Fibroblast of upper back skin (primary cell): Measurements from ENCODE around the gene GOLGA6L4.
"Not testable (repeated sequence)": the region's sequence is repeated elsewhere in the genome, so short reads cannot be mapped to it uniquely, and the experiment has no call there.

Experiments
- DNase-seq: peaks from one replicate; pipeline ENCODE4 v3.0.0-alpha.2; 2013

Gene GOLGA6L4, protein sequence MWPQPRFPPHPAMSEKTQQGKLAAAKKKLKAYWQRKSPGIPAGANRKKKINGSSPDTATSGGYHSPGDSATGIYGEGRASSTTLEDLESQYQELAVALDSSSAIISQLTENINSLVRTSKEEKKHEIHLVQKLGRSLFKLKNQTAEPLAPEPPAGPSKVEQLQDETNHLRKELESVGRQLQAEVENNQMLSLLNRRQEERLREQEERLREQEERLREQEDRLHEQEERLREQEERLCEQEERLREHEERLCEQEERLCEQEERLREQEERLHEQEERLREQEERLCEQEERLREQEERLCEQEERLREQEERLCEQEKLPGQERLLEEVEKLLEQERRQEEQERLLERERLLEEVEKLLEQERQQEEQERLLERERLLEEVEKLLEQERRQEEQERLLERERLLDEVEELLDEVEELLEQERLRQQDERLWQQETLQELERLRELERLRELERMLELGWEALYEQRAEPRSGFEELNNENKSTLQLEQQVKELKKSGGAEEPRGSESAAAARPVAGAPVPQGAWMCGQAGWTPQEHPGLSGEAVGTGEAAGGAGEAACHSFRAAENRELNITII

DNA sequence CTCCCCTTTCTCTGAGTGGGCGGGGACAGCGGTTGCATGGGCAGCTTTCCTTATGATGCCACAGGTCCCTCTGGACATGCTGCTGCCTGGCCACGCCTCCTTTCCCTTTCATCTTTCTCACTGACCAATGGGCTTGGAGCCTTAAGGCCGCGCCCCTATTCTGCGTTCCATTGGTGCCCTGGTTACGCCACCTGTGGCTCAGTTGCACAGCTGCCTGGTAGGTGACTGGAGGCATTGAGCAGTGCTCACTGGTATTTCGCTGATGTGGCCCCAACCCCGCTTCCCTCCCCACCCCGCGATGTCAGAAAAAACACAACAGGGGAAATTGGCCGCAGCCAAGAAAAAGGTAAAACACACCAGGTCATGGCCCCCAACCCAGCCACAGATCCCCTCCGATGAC is at the start of gene GOLGA6L4:
GOLGA6L4 (plus strand) TSS at position 201 of the 400 bp plus-strand sequence; CDS start at position 263, 62 bp downstream.
- not testable (repeated sequence) for DNase-seq

DNA sequence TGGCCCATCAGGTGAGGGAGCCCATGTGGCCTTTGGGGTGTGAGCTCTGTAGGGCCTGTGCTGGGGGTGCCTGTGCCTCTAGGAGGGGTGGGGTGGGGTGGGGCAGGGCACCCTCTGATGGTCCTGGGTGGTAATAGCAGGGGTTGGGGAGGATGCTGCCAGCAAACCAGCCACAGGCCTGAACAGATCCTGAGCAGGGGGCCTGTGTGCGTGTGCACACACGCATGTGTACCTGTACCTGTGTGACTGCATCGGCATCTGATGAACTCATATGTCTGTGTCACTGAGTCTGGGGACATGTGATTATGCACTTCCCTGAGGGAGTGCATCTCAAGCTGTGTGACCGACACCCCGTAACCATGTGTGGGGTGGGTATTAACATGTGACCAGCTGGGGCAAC is 42.6 kb upstream of the GOLGA6L4 start:
- not testable (repeated sequence) for DNase-seq

DNA sequence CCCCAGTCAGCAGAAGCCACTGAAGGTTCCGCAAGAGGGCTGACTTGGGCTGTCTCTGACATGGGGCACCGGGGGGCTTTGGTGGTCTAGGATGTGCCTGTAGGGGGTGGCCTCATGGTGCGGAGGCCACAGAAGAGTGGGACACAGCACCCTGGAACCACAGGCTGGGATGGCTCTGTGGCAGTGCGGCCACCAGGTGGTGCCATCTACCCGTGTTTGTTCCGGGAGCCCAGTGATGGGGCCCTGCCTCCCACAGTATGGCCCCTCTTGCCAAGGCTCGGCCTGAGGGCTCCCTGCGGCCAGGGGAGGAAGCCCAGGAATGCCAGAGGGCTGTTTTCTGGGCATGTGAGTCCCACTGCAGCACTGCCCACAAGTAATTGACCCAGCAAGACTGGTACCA is 40.0 kb upstream of the GOLGA6L4 start:
- not testable (repeated sequence) for DNase-seq

DNA sequence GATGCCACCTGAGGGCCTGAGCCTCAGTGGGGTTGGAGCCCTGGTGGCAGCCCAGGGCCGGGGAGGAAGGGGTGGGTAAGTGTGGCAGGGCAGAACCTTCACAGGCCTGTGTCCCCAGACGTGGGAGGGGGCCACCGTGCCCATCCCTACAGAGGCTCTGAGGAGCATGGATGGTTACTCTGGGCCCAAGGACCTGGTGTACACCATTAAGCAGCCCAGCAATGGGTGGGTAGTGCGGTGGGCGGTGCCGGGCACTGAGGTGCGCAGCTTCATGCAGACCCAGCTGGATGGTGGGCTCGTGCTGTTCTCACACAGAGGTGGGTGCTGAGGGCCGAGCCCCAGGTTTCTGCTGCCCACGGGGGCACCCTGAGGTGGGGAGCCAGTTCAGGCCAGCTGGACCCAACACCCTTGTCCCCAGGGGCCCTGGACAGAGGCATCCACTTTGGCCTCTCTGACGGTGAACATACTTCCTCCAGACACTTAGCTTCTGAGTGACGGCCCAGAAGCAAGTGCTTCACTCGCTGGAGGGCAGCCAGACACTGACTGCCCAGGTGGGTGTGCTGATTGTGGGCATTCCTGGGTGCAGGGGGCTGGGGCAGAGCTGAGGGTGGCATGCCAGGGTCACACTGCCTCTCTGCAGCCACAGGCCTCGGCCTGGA is 38.9 kb upstream of the GOLGA6L4 start:
- not testable (repeated sequence) for DNase-seq

DNA sequence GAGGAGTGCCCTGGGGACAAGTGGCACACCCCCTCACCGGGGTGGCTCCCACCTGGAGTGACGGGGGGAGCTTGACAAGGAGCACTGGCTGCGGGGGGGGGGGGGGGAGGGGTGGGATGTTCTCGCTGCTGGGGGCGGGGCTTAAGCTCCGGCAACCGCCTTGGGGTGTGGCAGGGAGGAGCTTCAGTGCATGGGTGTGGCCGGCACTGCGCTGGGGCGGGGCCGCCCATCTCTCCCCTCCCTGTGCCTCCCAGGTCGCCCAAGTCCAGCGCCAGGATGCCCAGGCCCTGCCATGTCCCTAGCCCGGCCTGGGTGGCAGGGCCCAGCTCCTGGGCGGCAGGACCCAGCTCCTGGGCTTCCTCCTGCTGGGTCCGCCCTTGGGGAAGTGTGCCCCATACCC is 35.7 kb upstream of the GOLGA6L4 start:
- not testable (repeated sequence) for DNase-seq

DNA sequence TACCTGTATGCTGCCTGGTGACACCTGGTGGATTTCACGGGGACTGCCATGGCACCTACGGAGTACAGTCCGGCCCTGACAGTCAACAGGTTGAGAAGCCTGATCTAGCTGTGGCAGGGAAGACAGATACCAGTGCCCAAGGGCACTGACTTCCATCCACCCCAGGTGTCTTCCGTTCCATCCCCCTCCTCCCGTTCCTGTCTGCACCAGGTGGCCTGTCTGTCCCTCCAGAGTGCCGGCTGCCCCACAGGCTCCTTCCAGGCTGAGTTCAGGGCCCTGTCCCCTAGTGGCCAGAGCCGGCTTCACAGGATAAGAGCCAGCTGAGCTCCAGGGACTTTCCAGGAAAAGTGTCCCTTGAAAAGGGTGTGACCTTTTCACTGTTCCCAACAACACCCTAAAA is 10.9 kb downstream of the GOLGA6L4 start:
- not testable (repeated sequence) for DNase-seq
